Measurements from ENCODE around the gene TMC4. TPM values are rescaled to one million over a fixed set of nuclear protein-coding genes. Genes with fewer than 3 reads are reported as not detected.

The TMC4 gene
- polyA plus RNA-seq, 1 of the 3 experiments (the other 2 are of a cell fraction), result 2.8 TPM

- Histone ChIP-seq H3K27ac (ENCODE audit: low read depth in 2 of 2, low read length in 1 of 2) (peak overlapping the region in 1 of 2 experiments; percentile 82; a peak in 1 of 4 replicates), H3K4me2 (peak overlapping the region; percentile 93), H3K4me3 (ENCODE audit: low read depth in 2 of 2, low read length in 1 of 2) (peak overlapping the region; percentile 80 to 83), H2AFZ (ENCODE audit: low read depth) (no peak overlapping the region), H3K36me3 (replicated peaks in 1 of 2; ENCODE audit: control insufficient read depth in 1 of 2, insufficient read depth in 2 of 2, low read length in 1 of 2) (peaks cover 13 to 20% of the 10 kb centered on the region in 2 experiments), H3K9ac (peak overlapping the region; percentile 78; the same call in 1 of the 2 replicates), H3K4me1 (ENCODE audit: control insufficient read depth in 1 of 2, insufficient read depth in 2 of 2, low read depth in 1 of 2, low read length in 1 of 2) (peaks cover 7 to 19% of the 10 kb centered on the region in 2 experiments; a peak in 2 of 4 replicates), H3K9me2 (no peaks in the 10 kb centered on the region), H4K20me1 (ENCODE audit: insufficient read depth) (no peaks in the 10 kb centered on the region), H3K9me3 (no peaks in the 10 kb centered on the region), H3K79me2 (ENCODE audit: insufficient read depth) (peaks cover 19% of the 10 kb centered on the region; the same call in 1 of the 2 replicates), H3K27me3 (ENCODE audit: insufficient read depth) (no peaks in the 10 kb centered on the region), H3F3A (replicated peaks; ENCODE audit: insufficient read depth) (no peaks in the 10 kb centered on the region)
- ChIA-PET CTCF (interaction anchor here (1.8 kb wide), 1 partner anchor 22 kb away, joined by 5 read pairs; no protein-coding TSS in a partner anchor), POLR2A (no interaction called here)
- WGBS (ENCODE audit: low lambda C conversion rate), result 35% methylated on average over 13 of the region's 13 CpGs
- TF ChIP-seq USF2 (IDR thresholded peaks at IDR 0.05; ENCODE audit: borderline replicate concordance, low read depth, low read length), result no peak
- no peak for TF ChIP-seq MEF2A (IDR thresholded peaks at IDR 0.05; ENCODE audit: borderline replicate concordance, low read depth)
- TF ChIP-seq NRF1 (IDR thresholded peaks at IDR 0.05; ENCODE audit: low read depth, low read length), result no peak
- TF ChIP-seq TEAD4 (IDR thresholded peaks at IDR 0.05; ENCODE audit: borderline replicate concordance, insufficient read depth), result no peak
- TF ChIP-seq NFIC (IDR thresholded peaks at IDR 0.05; ENCODE audit: borderline replicate concordance), result no peak
- TF ChIP-seq TCF12 (IDR thresholded peaks at IDR 0.05), result no peak
- TF ChIP-seq RCOR1 (IDR thresholded peaks at IDR 0.05; ENCODE audit: low read length), result no peak
- TF ChIP-seq FOXM1 (IDR thresholded peaks at IDR 0.05; ENCODE audit: low read depth), result no peak
- TF ChIP-seq PBX3 (IDR thresholded peaks at IDR 0.05), result no peak
- no peak for TF ChIP-seq YY1 (IDR thresholded peaks at IDR 0.05; ENCODE audit: low read depth)
- TF ChIP-seq RAD21 (IDR thresholded peaks at IDR 0.05; ENCODE audit: low read length), result no peak
- TF ChIP-seq SIN3A (IDR thresholded peaks at IDR 0.05; ENCODE audit: borderline replicate concordance, low read depth, low read length), result no peak
- TF ChIP-seq REST (IDR thresholded peaks at IDR 0.05; ENCODE audit: low read depth, low read length), result no peak
- no peak for TF ChIP-seq IRF3 (IDR thresholded peaks at IDR 0.05; ENCODE audit: low read depth, low read length)
- TF ChIP-seq FOSL2 (IDR thresholded peaks at IDR 0.05; ENCODE audit: borderline replicate concordance, low read depth), result no peak
- TF ChIP-seq JUND (IDR thresholded peaks at IDR 0.05), result no peak
- TF ChIP-seq FOXJ3 (CRISPR knock-in tag; IDR thresholded peaks at IDR 0.05), result no peak
- TF ChIP-seq ELF1 (IDR thresholded peaks at IDR 0.05), result no peak
- DNase-seq, result no peak
These were observed 12.1 kb downstream of the TMC4 start for GRCh38 chr19:54160854-54161253.

All from SK-N-SH (cell line).